Measurements from ENCODE around the gene RUNX2.

GRCh38 chr6:45386501-45386900, 58.4 kb downstream of the RUNX2 start:
- TF ChIP-seq CTCF (IDR thresholded peaks at IDR 0.05 in 4 of 5, conservative IDR thresholded peaks at IDR 0.05 in 1 of 5) = no peak
- no peak for TF ChIP-seq POLR2A (IDR thresholded peaks at IDR 0.05)

Measured in gastrocnemius medialis (tissue), 4 donors.